Thyroid gland (tissue), 4 donors: ENCODE measurements around the gene XRCC6. TPM values are rescaled to one million over a fixed set of nuclear protein-coding genes. Genes with fewer than 3 reads are reported as not detected.

Experiments
- DNase-seq, 2 donors: peaks; one replicate each; pipeline ENCODE4 v3.0.0-alpha.2; 2019
- H3K27ac ChIP-seq, 3 donors: fragments of 200-600 bp; sonication (generic); 1 replicate in 2 of 3; 2 replicates in 1 of 3; pipeline ENCODE4 v1.5.1; 2016 to 2019; ENCODE audit warnings: mild to moderate bottlenecking in 1 of 3, moderate library complexity in 1 of 3
- H3K27me3 ChIP-seq: fragments of 200-600 bp; sonication (generic); one replicate; pipeline ENCODE4 v1.5.1; 2019
- H3K36me3 ChIP-seq, 2 donors: fragments of 200-600 bp; sonication (generic); one replicate each; pipeline ENCODE4 v1.5.1; 2016 to 2019
- H3K4me1 ChIP-seq, 2 donors: fragments of 200-600 bp; sonication (generic); one replicate each; pipeline ENCODE4 v1.5.1; 2017 to 2019
- H3K4me3 ChIP-seq, 3 donors: fragments of 200-600 bp; sonication (generic); replicated peaks in 1 of 3; 1 replicate in 2 of 3; 2 replicates in 1 of 3; pipeline ENCODE4 v1.5.1; 2016; ENCODE audit warnings: mild to moderate bottlenecking in 1 of 3
- H3K9me3 ChIP-seq: fragments of 200-600 bp; sonication (generic); one replicate; pipeline ENCODE4 v1.5.1; 2017
- POLR2A ChIP-seq, 2 donors: fragments of 450-650 bp; IDR thresholded peaks; one replicate each; pipeline ENCODE4 v1.6.1; 2017; ENCODE audit warnings: antibody characterized with exemption in 2 of 2, mild to moderate bottlenecking in 2 of 2, moderate library complexity in 1 of 2
- WGBS, 2 donors: methylation state at CpG; one replicate each; pipeline ENCODE4 v1.1.5; 2017; 5-methylcytosine and 5-hydroxymethylcytosine counted together
- intact Hi-C: fragments of 100-400 bp; cut with DNase I; formaldehyde crosslinking; loops from one replicate; pipeline ENCODE4 v1.15.1; 2023
- total RNA-seq, 4 donors: library from RNA; depleted of rRNA; stranded (reverse); fragments of >200 nt; gene quantifications; one replicate each; pipeline ENCODE4 v1.2.3, GENCODE V29; 2016
- TF ChIP-seq, protein P1 (sequence below), 6 experiments: fragments of 200-600 bp in 3 of 6; fragments of 450-650 bp in 3 of 6; sonication (generic) in 3 of 6; IDR thresholded peaks; one replicate each; pipeline ENCODE4 v1.5.1; 2016 to 2019; ENCODE audit warnings: antibody characterized with exemption in 6 of 6, mild to moderate bottlenecking in 2 of 6, inconsistent platforms in 1 of 6, moderate library complexity in 1 of 6

The XRCC6 gene
- total RNA-seq, 4 donors from 2014 or later = 171 to 220 (median 195) TPM

DNA sequence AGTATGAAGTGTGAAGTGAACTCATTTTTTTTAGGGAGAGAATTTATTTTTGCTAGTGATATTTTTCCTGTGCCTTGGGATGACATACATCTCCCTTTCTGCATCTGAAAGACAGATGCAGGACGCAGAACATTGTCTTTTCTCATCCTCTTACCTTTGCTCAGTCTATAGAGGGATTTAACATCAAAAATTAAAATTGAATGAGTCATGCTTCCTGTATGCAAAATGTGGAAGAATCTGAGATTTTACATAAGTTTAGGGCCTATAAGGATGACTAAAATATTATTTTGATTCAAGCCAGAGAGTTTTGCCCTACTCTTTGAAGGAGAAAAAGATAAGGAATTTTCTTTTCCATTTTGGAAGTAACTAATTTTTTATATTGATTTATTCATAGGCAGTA, 27.3 kb downstream of the XRCC6 start:
- DNase-seq = no peak
- TF ChIP-seq, protein P1, sequence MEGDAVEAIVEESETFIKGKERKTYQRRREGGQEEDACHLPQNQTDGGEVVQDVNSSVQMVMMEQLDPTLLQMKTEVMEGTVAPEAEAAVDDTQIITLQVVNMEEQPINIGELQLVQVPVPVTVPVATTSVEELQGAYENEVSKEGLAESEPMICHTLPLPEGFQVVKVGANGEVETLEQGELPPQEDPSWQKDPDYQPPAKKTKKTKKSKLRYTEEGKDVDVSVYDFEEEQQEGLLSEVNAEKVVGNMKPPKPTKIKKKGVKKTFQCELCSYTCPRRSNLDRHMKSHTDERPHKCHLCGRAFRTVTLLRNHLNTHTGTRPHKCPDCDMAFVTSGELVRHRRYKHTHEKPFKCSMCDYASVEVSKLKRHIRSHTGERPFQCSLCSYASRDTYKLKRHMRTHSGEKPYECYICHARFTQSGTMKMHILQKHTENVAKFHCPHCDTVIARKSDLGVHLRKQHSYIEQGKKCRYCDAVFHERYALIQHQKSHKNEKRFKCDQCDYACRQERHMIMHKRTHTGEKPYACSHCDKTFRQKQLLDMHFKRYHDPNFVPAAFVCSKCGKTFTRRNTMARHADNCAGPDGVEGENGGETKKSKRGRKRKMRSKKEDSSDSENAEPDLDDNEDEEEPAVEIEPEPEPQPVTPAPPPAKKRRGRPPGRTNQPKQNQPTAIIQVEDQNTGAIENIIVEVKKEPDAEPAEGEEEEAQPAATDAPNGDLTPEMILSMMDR (IDR thresholded peaks at IDR 0.05) = no peak

DNA sequence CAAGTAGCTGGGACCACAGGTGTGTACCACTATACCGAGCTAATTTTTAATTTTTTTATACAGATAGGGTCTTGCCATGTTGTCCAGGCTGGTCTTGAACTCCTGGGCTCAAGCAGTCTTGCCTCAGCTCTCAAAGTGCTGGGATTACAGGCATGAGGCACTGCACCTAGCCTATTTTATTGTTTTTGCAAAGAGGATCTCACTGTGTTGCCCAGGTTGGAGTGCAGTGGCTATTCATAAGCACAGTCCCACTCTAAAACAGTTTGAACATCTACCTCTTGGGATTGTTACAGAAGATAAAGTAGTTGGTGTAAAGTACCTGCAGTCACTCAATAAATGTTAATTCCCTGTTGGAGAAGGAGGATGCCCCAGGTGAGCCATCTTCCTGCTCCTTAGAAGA, 29.1 kb downstream of the XRCC6 start:
- intact Hi-C loops = no loop called here
- Histone ChIP-seq H3K27ac (no peak overlapping the region), H3K27me3 (no peaks in the 10 kb centered on the region), H3K9me3 (no peaks in the 10 kb centered on the region), H3K4me3 (no peak overlapping the region), H3K36me3 (peaks cover 77 to 78% of the 10 kb centered on the region in 2 donors), H3K4me1 (no peaks in the 10 kb centered on the region)
- WGBS, 2 donors = 92 to 100% methylated on average over 1 of the region's 1 CpG
- TF ChIP-seq, protein P1 (IDR thresholded peaks at IDR 0.05) = no peak
- no peak for TF ChIP-seq POLR2A (IDR thresholded peaks at IDR 0.05)
- no peak for DNase-seq

More for the DNA sequence above, 27.3 kb downstream of the XRCC6 start:
- Histone ChIP-seq H3K27me3 (no peaks in the 10 kb centered on the region), H3K9me3 (no peaks in the 10 kb centered on the region), H3K4me1 (no peaks in the 10 kb centered on the region), H3K36me3 (peaks cover 65 to 71% of the 10 kb centered on the region in 2 donors), H3K4me3 (no peak overlapping the region), H3K27ac (no peak overlapping the region)
- intact Hi-C loops = no loop called here
- WGBS, 2 donors = 97 to 98% methylated on average over 1 of the region's 1 CpG

DNA sequence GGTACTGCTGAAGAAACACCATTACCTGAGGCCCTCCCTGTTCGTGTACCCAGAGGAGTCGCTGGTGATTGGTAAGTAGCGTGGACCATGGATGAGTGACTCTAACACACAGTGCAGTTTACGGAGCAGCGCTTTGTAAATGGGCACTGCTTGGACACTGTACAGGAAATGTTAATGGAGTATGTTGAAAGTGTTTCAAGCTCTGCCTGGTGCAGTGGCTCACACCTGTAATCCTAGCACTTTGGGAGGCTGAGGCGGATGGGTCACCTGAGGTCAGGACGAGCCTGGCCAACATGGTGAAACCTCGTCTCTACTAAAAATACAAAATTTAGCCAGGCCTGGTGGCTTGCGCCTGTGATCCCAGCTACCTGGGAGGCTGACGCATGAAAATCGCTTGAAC, 29.7 kb downstream of the XRCC6 start:
- Histone ChIP-seq H3K4me1 (no peaks in the 10 kb centered on the region), H3K27me3 (no peaks in the 10 kb centered on the region), H3K36me3 (peaks cover 81 to 84% of the 10 kb centered on the region in 2 donors), H3K27ac (no peak overlapping the region), H3K9me3 (no peaks in the 10 kb centered on the region), H3K4me3 (no peak overlapping the region)
- intact Hi-C loops = no loop called here
- TF ChIP-seq POLR2A (IDR thresholded peaks at IDR 0.05) = no peak
- TF ChIP-seq, protein P1 (IDR thresholded peaks at IDR 0.05) = no peak
- DNase-seq = no peak
- 90 to 95% methylated on average over 11 of the region's 11 CpGs for WGBS, 2 donors

DNA sequence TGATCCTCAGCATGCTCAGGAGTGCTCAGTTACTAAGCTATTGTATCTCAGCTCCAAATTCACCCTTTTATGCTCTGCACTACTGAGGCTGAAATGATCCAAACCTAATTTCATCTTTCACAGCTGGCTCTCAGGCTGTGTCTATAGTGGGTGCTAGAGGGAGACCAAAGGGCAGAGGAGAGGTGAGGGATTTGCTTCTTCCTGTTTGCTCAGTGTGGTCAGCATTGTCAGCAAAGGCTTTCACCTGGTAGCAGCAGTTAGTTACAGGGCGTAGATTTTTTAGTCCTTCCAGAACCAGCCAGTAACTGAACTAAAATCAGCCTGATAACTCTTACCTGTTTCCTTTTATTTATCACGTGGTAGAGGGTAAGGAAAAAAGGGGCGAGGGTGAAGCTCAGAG, 33.2 kb downstream of the XRCC6 start:
- intact Hi-C loops = no loop called here
- TF ChIP-seq, protein P1 (IDR thresholded peaks at IDR 0.05) = no peak
- no peak for TF ChIP-seq POLR2A (IDR thresholded peaks at IDR 0.05)
- Histone ChIP-seq H3K4me1 (no peaks in the 10 kb centered on the region), H3K27ac (no peak overlapping the region), H3K36me3 (peaks cover 92 to 96% of the 10 kb centered on the region in 2 donors), H3K4me3 (no peak overlapping the region), H3K9me3 (no peaks in the 10 kb centered on the region), H3K27me3 (no peaks in the 10 kb centered on the region)
- DNase-seq = no peak
- WGBS, 2 donors = 95 to 97% methylated on average over 3 of the region's 3 CpGs

DNA sequence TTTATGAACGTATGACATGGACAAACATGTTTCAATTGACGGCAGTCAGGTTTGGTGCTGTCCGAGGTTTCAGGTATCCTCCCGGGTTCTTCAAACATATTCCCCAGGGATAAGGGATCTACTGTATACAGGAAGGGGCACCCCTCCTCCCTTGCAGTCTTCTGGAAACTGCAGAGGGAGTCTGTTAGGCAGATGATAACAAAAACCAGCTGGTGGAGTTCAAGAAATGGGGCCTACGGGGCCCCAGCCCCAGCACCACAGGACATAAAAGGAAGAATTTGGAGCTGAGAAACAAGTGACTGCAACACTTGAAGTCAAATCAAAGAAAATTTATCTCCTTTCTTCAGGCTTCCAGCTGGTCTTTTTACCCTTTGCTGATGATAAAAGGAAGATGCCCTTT, 35.5 kb downstream of the XRCC6 start:
- no peak for DNase-seq
- WGBS, 2 donors = 84 to 89% methylated on average over 5 of the region's 5 CpGs
- Histone ChIP-seq H3K36me3 (peaks cover 91 to 94% of the 10 kb centered on the region in 2 donors), H3K27me3 (no peaks in the 10 kb centered on the region), H3K27ac (no peak overlapping the region), H3K9me3 (no peaks in the 10 kb centered on the region), H3K4me3 (no peak overlapping the region), H3K4me1 (no peaks in the 10 kb centered on the region)
- intact Hi-C loops = no loop called here
- TF ChIP-seq POLR2A (IDR thresholded peaks at IDR 0.05) = no peak
- TF ChIP-seq, protein P1 (IDR thresholded peaks at IDR 0.05) = no peak
